BLaER1 treated with 17β-estradiol and CSF1 and Interleukin-3, amounts not matched to agents 10 nM and 100 nM (cell line): ENCODE data around the gene ATG5.
"Not testable (repeated sequence)": the region's sequence is repeated elsewhere in the genome, so short reads cannot be mapped to it uniquely, and the experiment has no call there.

Experiments
- H3K27ac ChIP-seq, 11 experiments: shearing (Covaris generic); formaldehyde crosslinking; 2 replicates each; pipeline ENCODE4 v1.8.1; 2022
- H3K27me3 ChIP-seq, 11 experiments: shearing (Covaris generic); formaldehyde crosslinking; 2 replicates each; pipeline ENCODE4 v1.8.1; 2022
- H3K36me3 ChIP-seq, 11 experiments: shearing (Covaris generic); formaldehyde crosslinking; 2 replicates each; pipeline ENCODE4 v1.8.1; 2022
- H3K4me1 ChIP-seq, 10 experiments: shearing (Covaris generic); formaldehyde crosslinking; 2 replicates each; pipeline ENCODE4 v1.8.1; 2022
- H3K4me2 ChIP-seq, 11 experiments: shearing (Covaris generic); formaldehyde crosslinking; 2 replicates each; pipeline ENCODE4 v1.8.1; 2022
- H3K4me3 ChIP-seq, 10 experiments: shearing (Covaris generic); formaldehyde crosslinking; 2 replicates each; pipeline ENCODE4 v1.8.1; 2022
- H3K9ac ChIP-seq, 11 experiments: shearing (Covaris generic); formaldehyde crosslinking; 2 replicates each; pipeline ENCODE4 v1.8.1; 2022
- H3K9me3 ChIP-seq, 11 experiments: shearing (Covaris generic); formaldehyde crosslinking; replicated peaks in 1 of 11; 2 replicates each; pipeline ENCODE4 v1.8.1; 2022
- H4K20me1 ChIP-seq, 11 experiments: shearing (Covaris generic); formaldehyde crosslinking; 2 replicates each; pipeline ENCODE4 v1.8.1; 2022
- Cebpa-rat ChIP-seq, 11 experiments: shearing (Covaris generic); IDR thresholded peaks; 2 replicates each; pipeline ENCODE4 v1.8.1; 2022

Gene ATG5

DNA sequence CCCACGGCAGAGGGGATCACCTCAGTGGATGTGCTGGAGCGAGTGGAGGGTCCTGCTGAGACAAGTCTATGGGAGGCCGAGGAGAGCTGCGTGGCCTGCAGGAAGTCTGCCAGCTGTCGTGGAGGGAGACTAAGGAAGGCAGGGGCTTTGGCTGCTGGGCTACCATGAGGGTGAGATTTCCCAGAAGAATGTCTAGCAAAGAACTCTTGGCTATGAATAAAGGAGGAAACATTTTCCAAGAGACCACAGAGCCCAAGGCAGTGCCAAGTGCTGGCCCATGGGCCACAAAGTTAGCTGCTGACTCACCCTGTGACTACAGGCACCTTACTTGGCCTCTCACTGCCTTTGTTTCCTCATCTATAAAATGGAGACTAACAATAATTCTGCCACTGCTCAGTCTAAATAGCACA lies 166.0 kb downstream of the ATG5 start:
- no peaks in the 10 kb centered on the region for H4K20me1 ChIP-seq
- no peak overlapping the region for H3K9ac ChIP-seq
- no peak for TF ChIP-seq Cebpa-rat (IDR thresholded peaks at IDR 0.05)
- H3K4me1 ChIP-seq: peaks cover 18 to 56% (median 20%) of the 10 kb centered on the region in 10 experiments
- H3K27me3 ChIP-seq: no peaks in the 10 kb centered on the region
- H3K4me2 ChIP-seq: peak overlapping the region in 2 of 11 experiments; percentile 10 to 21; a peak in 2 of 22 replicates
- no peaks in the 10 kb centered on the region for H3K36me3 ChIP-seq
- H3K9me3 ChIP-seq: peaks cover 0 to 1% (median 0%) of the 10 kb centered on the region in 11 experiments; a peak in 1 of 22 replicates
- H3K27ac ChIP-seq: no peak overlapping the region
- H3K4me3 ChIP-seq: no peak overlapping the region

GRCh38 chr6:106158816-106159215 lies 166.7 kb downstream of the ATG5 start:
- Histone ChIP-seq H3K9me3 (peaks cover 0 to 5% (median 0%) of the 10 kb centered on the region in 11 experiments; a peak in 1 of 22 replicates), H3K4me2 (no peak overlapping the region), H3K27me3 (no peaks in the 10 kb centered on the region), H3K4me1 (peaks cover 11 to 49% (median 12%) of the 10 kb centered on the region in 10 experiments), H3K36me3 (no peaks in the 10 kb centered on the region), H4K20me1 (no peaks in the 10 kb centered on the region), H3K27ac (no peak overlapping the region), H3K9ac (no peak overlapping the region), H3K4me3 (no peak overlapping the region)
- no peak for TF ChIP-seq Cebpa-rat (IDR thresholded peaks at IDR 0.05)

DNA sequence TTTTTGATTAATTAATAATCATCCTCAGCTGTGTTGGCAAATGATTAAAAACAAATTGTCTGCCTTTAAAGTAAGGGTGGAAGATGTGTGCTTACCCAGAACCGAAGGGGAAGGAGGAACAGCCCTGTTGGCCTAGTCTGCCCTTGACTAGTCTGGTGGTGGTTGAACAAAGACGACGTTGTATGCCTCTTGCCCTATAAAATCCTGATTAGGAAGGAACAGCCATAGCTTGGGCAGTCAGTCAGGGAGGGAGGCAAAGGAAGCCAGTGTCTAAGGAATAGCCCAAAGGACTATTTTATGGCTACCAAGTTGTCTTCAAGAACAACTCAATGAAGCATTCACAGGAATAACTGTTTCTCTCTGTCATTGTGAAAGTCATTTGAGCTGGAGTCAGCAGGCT lies 168.7 kb downstream of the ATG5 start:
- Histone ChIP-seq H3K4me2 (no peak overlapping the region), H3K9me3 (peaks cover 0 to 5% (median 0%) of the 10 kb centered on the region in 11 experiments; a peak in 1 of 22 replicates), H4K20me1 (no peaks in the 10 kb centered on the region), H3K27me3 (no peaks in the 10 kb centered on the region), H3K27ac (no peak overlapping the region), H3K4me1 (peaks cover 0 to 29% (median 0%) of the 10 kb centered on the region in 10 experiments; a peak in 6 of 20 replicates), H3K4me3 (no peak overlapping the region), H3K9ac (no peak overlapping the region), H3K36me3 (no peaks in the 10 kb centered on the region)
- TF ChIP-seq Cebpa-rat (IDR thresholded peaks at IDR 0.05): no peak

GRCh38 chr6:106156413-106156812 lies 169.1 kb downstream of the ATG5 start:
- H3K4me1 ChIP-seq: peaks cover 0 to 25% (median 0%) of the 10 kb centered on the region in 10 experiments; a peak in 6 of 20 replicates
- H3K27me3 ChIP-seq: no peaks in the 10 kb centered on the region
- H3K27ac ChIP-seq: no peak overlapping the region
- H3K4me2 ChIP-seq: peak overlapping the region in 1 of 11 experiments; percentile 20; a peak in 1 of 22 replicates
- no peaks in the 10 kb centered on the region for H4K20me1 ChIP-seq
- H3K36me3 ChIP-seq: no peaks in the 10 kb centered on the region
- no peak overlapping the region for H3K9ac ChIP-seq
- H3K9me3 ChIP-seq: peaks cover 0 to 5% (median 0%) of the 10 kb centered on the region in 11 experiments; a peak in 1 of 22 replicates
- TF ChIP-seq Cebpa-rat (IDR thresholded peaks at IDR 0.05): no peak
- no peak overlapping the region for H3K4me3 ChIP-seq

- Histone ChIP-seq H4K20me1 (no peaks in the 10 kb centered on the region), H3K9me3 (peaks cover 0 to 5% (median 0%) of the 10 kb centered on the region in 11 experiments; a peak in 1 of 22 replicates), H3K9ac (no peak overlapping the region), H3K36me3 (no peaks in the 10 kb centered on the region), H3K4me3 (no peak overlapping the region), H3K27ac (no peak overlapping the region), H3K4me1 (peaks cover 0 to 17% (median 0%) of the 10 kb centered on the region in 10 experiments; a peak in 4 of 20 replicates), H3K4me2 (peak overlapping the region in 1 of 11 experiments; percentile 17; a peak in 3 of 22 replicates), H3K27me3 (no peaks in the 10 kb centered on the region)
- TF ChIP-seq Cebpa-rat (IDR thresholded peaks at IDR 0.05): no peak
Observed at GRCh38 chr6:106155219-106155830, 170.2 kb downstream of the ATG5 start.

DNA sequence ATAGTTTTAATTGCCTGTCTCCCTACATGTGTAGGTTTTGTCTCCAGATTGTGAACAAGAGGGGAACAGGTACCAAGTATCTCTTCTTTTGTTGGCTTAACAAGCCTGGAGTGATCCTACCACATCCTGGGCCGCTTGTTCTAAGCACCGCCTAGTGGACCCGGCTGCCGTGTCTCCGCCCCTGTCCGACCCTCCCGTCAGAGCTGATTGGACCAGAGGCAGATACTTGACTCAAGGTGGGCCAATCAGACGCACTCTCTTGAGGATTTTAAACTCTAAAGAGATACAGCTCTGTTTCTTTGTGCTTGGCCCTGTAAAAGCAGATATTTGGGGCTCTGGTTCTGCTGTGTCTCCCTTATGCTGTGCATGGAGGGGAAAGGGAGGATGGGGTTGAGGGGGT lies 171.2 kb downstream of the ATG5 start:
- H3K4me3 ChIP-seq: no peak overlapping the region
- no peak overlapping the region for H3K4me2 ChIP-seq
- H3K36me3 ChIP-seq: no peaks in the 10 kb centered on the region
- H3K9ac ChIP-seq: no peak overlapping the region
- peaks cover 0 to 5% (median 0%) of the 10 kb centered on the region in 11 experiments; a peak in 1 of 22 replicates for H3K9me3 ChIP-seq
- H3K27me3 ChIP-seq: no peaks in the 10 kb centered on the region
- H3K27ac ChIP-seq: no peak overlapping the region
- H4K20me1 ChIP-seq: no peaks in the 10 kb centered on the region
- H3K4me1 ChIP-seq: peaks cover 0 to 10% (median 0%) of the 10 kb centered on the region in 10 experiments; a peak in 3 of 20 replicates
- TF ChIP-seq Cebpa-rat (IDR thresholded peaks at IDR 0.05): no peak

DNA sequence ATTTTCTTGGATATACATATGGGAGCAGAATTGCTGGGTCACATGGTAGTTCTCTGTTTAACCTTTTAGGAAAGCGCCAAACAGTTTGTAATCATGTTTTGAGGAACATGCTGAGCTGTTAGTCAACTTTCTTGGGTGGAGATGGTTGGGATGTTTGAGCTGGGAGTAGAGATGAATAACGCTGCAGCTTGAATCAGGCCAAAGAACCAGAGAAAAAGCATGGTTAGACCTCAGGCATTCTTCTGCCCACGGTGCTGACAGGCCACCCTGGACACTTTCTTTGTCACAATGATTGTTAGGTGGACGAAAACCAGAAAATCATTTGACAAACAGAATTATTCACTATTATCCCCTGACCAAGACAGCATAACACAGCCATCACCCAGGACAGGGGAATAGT lies 172.6 kb downstream of the ATG5 start:
- Histone ChIP-seq H4K20me1 (no peaks in the 10 kb centered on the region), H3K27me3 (no peaks in the 10 kb centered on the region), H3K36me3 (no peaks in the 10 kb centered on the region), H3K4me1 (peaks cover 0 to 9% (median 0%) of the 10 kb centered on the region in 10 experiments; a peak in 2 of 20 replicates), H3K9me3 (peaks cover 0 to 5% (median 0%) of the 10 kb centered on the region in 11 experiments; a peak in 1 of 22 replicates), H3K27ac (no peak overlapping the region), H3K9ac (no peak overlapping the region), H3K4me3 (no peak overlapping the region), H3K4me2 (no peak overlapping the region)
- no peak for TF ChIP-seq Cebpa-rat (IDR thresholded peaks at IDR 0.05)

DNA sequence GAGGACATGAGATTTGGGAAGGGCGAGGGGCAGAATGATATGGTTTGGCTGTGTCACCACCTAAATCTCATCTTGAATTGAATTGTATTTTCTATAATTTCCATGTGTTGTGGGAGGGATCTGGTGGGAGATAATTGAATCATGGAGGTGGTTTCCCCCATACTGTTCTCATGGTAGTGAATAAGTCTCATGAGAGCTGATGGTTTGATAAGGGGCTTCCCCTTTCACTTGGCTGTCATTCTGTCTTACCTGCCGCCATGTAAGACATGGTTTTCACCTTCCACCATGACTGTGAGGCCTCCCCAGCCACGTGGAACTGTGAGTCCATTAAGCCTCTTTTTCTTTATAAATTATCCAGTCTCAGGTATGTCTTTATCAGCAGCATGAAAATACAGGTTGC lies 173.1 kb downstream of the ATG5 start:
- not testable (repeated sequence) for H4K20me1 ChIP-seq, H3K4me3 ChIP-seq, H3K9ac ChIP-seq, H3K36me3 ChIP-seq, H3K9me3 ChIP-seq, H3K4me2 ChIP-seq, H3K27ac ChIP-seq, H3K4me1 ChIP-seq, H3K27me3 ChIP-seq

DNA sequence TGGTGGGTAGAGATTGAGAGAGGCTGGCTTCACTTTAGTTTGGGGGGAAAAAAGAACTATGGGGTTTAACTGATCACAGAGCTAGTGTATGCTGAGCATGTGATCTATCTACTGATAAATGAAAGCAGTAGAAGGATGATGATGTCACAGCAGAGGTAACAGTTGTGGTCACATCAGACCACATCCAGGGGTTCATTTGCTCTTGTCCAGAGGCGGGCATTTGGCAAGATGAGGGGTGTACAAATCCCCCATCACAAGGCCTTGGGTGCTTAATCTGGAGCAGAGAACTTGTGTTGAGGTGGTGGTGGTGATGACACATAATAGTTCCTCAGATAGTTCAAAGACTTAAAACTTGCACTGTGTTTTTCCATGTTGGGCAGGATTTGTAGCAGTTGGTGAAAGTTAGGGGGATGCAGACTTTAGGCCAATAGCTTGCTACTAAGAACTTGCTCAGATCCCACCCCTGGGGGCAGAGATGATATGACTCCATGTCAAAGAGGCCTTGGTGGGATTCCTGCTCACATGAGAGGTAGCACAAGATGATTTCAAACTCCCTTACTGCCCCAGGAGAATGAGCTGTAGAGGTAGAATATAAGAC lies 176.0 kb downstream of the ATG5 start:
- H4K20me1 ChIP-seq: no peaks in the 10 kb centered on the region
- no peak overlapping the region for H3K27ac ChIP-seq
- peaks cover 0 to 5% (median 0%) of the 10 kb centered on the region in 11 experiments; a peak in 1 of 22 replicates for H3K9me3 ChIP-seq
- TF ChIP-seq Cebpa-rat (IDR thresholded peaks at IDR 0.05): no peak
- H3K4me2 ChIP-seq: no peak overlapping the region
- H3K4me3 ChIP-seq: no peak overlapping the region
- H3K9ac ChIP-seq: no peak overlapping the region
- H3K27me3 ChIP-seq: no peaks in the 10 kb centered on the region
- H3K4me1 ChIP-seq: peaks cover 0 to 12% (median 6%) of the 10 kb centered on the region in 10 experiments; a peak in 10 of 20 replicates
- H3K36me3 ChIP-seq: no peaks in the 10 kb centered on the region
